ENCODE measurements around the gene FRYL. TPM values are rescaled to one million over a fixed set of nuclear protein-coding genes. Genes with fewer than 3 reads are reported as not detected.

The FRYL gene
- total and polyA plus RNA-seq, 2 of the 8 experiments (the other 6 are each of a cell fraction or from before 2014, with no cell fraction given), result 8.0 to 36.5 TPM

DNA sequence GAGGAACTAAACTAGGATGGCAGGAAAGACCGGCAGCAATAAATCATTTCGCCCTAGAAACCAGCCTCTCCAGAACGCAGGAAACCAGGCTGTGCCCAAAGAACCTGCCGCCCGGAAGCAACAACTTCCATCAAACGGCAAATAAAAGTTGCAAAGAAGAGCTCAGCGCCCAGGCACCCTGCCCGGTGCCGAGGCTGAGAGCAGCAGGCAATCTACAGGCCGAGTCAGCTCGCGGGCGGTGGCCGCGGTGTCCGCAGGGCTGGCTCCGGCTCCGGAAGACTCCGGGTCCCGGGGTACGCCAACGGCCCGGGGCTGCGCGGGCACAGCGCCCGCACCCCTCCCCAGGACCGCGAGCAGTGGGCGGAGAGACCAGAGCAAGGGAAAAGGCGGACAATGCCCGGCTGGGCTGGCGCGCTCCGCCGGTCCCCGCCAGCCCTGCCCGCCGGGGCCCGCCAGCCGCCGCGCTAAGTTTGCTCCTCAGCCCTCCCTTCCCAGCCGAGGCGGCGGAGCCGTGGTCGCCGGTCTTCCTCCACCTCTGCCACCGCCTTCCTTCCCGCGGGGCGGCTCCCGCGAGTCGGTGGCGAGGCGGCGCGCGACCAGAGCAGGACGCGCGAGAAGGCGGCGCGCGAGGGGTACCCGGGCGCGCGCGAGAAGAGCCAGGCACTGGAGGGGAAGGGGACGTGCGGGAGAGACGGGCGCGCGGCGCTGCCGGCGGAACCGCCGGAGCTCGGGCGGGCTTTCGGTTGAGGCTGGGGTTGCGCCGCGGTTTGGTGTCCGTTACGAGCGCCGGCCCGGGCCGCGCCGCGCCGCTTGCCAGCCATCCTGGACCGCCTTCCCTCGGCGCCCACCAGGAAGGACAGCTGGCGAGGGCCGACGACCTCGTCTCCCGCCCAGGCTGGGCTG, 733 bp downstream of the FRYL start:
- Histone ChIP-seq H2AK5ac (ENCODE audit: low read depth, low read length) (no peak overlapping the region), H2BK20ac (ENCODE audit: low read length) (no peak overlapping the region), H4K8ac (ENCODE audit: extremely low read depth, insufficient read depth, low read length) (peak overlapping the region; percentile 79), H3K9ac (replicated peaks in 1 of 4; ENCODE audit: extremely low read depth in 1 of 4, low read depth in 3 of 4, low read length in 3 of 4) (peak overlapping the region; percentile 77 to 92 (median 78)), H3K4me2 (ENCODE audit: insufficient read depth in 1 of 2, low read depth in 2 of 2, low read length in 2 of 2) (peak overlapping the region; percentile 71 to 73), H3K23me2 (ENCODE audit: low read depth, low read length) (peaks cover 6% of the 10 kb centered on the region), H3K27me3 (replicated peaks in 1 of 4; ENCODE audit: control insufficient read depth in 3 of 4, extremely low read depth in 1 of 4, insufficient read depth in 3 of 4, low read length in 3 of 4) (no peaks in the 10 kb centered on the region), H3K36me3 (ENCODE audit: control insufficient read depth in 2 of 4, insufficient read depth in 4 of 4, low read length in 3 of 4) (no peaks in the 10 kb centered on the region), H2AFZ (ENCODE audit: low read length) (peak overlapping the region; percentile 14; the same call in 1 of the 2 replicates), H2BK12ac (ENCODE audit: low read depth, low read length) (no peak overlapping the region), H3K56ac (replicated peaks; ENCODE audit: insufficient read length, low read depth, low read length) (peak overlapping the region; percentile 65), H3K79me2 (ENCODE audit: control insufficient read depth in 1 of 2, insufficient read depth in 2 of 2, low read length in 2 of 2) (peaks cover 4 to 48% of the 10 kb centered on the region in 2 experiments), H3K18ac (ENCODE audit: extremely low read depth, low read length) (peak overlapping the region; percentile 24; the same call in 1 of the 2 replicates), H4K5ac (ENCODE audit: insufficient read length, low read depth, low read length) (peak overlapping the region; percentile 73), H2BK120ac (replicated peaks; ENCODE audit: low read depth, low read length) (no peak overlapping the region), H4K20me1 (replicated peaks in 1 of 2; ENCODE audit: control insufficient read depth in 1 of 2, insufficient read depth in 2 of 2, low read length in 2 of 2) (peaks cover 4 to 5% of the 10 kb centered on the region in 2 experiments), H3K79me1 (ENCODE audit: low read depth, low read length) (peaks cover 3% of the 10 kb centered on the region; the same call in 1 of the 2 replicates), H3K23ac (ENCODE audit: insufficient read length) (no peak overlapping the region), H3K4me1 (replicated peaks in 1 of 4; ENCODE audit: control insufficient read depth in 3 of 4, insufficient read depth in 4 of 4, low read length in 3 of 4) (peaks cover 0 to 8% (median 2%) of the 10 kb centered on the region in 4 experiments; a peak in 4 of 7 replicates), H2BK15ac (ENCODE audit: low read length) (no peak overlapping the region), H3K27ac (ENCODE audit: low read depth, low read length) (peak overlapping the region; percentile 67; the same call in 1 of the 2 replicates), H3K4me3 (ENCODE audit: extremely low read depth in 1 of 4, insufficient read depth in 2 of 4, low read depth in 3 of 4, low read length in 4 of 4) (peak overlapping the region; percentile 82 to 92 (median 84)), H3K14ac (ENCODE audit: insufficient read length) (no peak overlapping the region), H3K9me3 (ENCODE audit: insufficient read depth in 2 of 2, low read depth in 1 of 2, low read length in 1 of 2) (no peaks in the 10 kb centered on the region), H4K91ac (replicated peaks; ENCODE audit: insufficient read length, low read length) (no peak overlapping the region), H3K4ac (replicated peaks; ENCODE audit: insufficient read length, low read depth, low read length) (no peak overlapping the region), H2BK5ac (ENCODE audit: low read depth, low read length) (peak overlapping the region; percentile 57)
- ChIA-PET CTCF (ENCODE audit: partially characterized antibody) (interaction anchor here (0.9 to 1.7 kb wide), 3 partner anchors 12 to 125 kb away, joined by 3 to 7 read pairs (median 3); no protein-coding TSS in a partner anchor), POLR2A (ENCODE audit: partially characterized antibody) (interaction anchor here (0.6 to 1.7 kb wide), 12 partner anchors 9 to 65 kb away, joined by 3 to 6 read pairs (median 4); partner anchors contain the start of gene OCIAD1)
- DNase-seq (ENCODE audit: low read depth in 1 of 2, low spot score in 2 of 2) (peak in 1 of 2 experiments; percentile 80), FAIRE-seq (no peak)
- WGBS, 2 experiments (ENCODE audit: extremely low coverage in 1 of 2, insufficient coverage in 1 of 2, insufficient read length in 1 of 2, insufficient replicate concordance in 2 of 2, low coverage in 1 of 2, low lambda C conversion rate in 2 of 2, missing lambda C conversion rate in 1 of 2), result 1% methylated on average over 71 of the region's 108 CpGs; no CpG with 5 or more reads in 1 of the 2 experiments
- peak; percentile 53 for TF ChIP-seq TAF1 (IDR thresholded peaks at IDR 0.05; ENCODE audit: low read depth, low read length)
- peak; percentile 55 for TF ChIP-seq ASH2L (IDR thresholded peaks at IDR 0.05; ENCODE audit: low read length)
- no peak for TF ChIP-seq RXRA (IDR thresholded peaks at IDR 0.05; ENCODE audit: insufficient read depth, low read depth, low read length)
- TF ChIP-seq, protein P1, sequence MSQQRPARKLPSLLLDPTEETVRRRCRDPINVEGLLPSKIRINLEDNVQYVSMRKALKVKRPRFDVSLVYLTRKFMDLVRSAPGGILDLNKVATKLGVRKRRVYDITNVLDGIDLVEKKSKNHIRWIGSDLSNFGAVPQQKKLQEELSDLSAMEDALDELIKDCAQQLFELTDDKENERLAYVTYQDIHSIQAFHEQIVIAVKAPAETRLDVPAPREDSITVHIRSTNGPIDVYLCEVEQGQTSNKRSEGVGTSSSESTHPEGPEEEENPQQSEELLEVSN (IDR thresholded peaks at IDR 0.05), result no peak
- peak; percentile 93 for TF ChIP-seq RBBP5 (IDR thresholded peaks at IDR 0.05; ENCODE audit: borderline replicate concordance, low read depth, low read length)
- no peak for TF ChIP-seq SP1 (IDR thresholded peaks at IDR 0.05; ENCODE audit: low read depth, low read length)
- no peak for TF ChIP-seq SIX5 (IDR thresholded peaks at IDR 0.05; ENCODE audit: low read depth, low read length)
- no peak for TF ChIP-seq CHD2 (IDR thresholded peaks at IDR 0.05; ENCODE audit: low read length)
- TF ChIP-seq BCL11A (IDR thresholded peaks at IDR 0.05; ENCODE audit: low read depth in 2 of 2, low read length in 2 of 2), result no peak
- no peak for TF ChIP-seq TBP (IDR thresholded peaks at IDR 0.05; ENCODE audit: low read depth, low read length)
- TF ChIP-seq KDM4A (IDR thresholded peaks at IDR 0.05; ENCODE audit: low read depth, low read length, severe bottlenecking), result peak; percentile 83

Measured in H1 (cell line).